H1 (cell line): ENCODE data around the gene ZKSCAN8. TPM values are rescaled to one million over a fixed set of nuclear protein-coding genes. Genes with fewer than 3 reads are reported as not detected.

ENCODE experiments used
- EZH2 ChIP-seq: fragments of 200-600 bp; sonication (generic); IDR thresholded peaks from 2 replicates; pipeline ENCODE4 v1.7.1; 2012; ENCODE audit warnings: low read depth, mild to moderate bottlenecking, moderate library complexity, low read length, inconsistent platforms; ENCODE audit not compliant: severe bottlenecking
- GABPA ChIP-seq: IDR thresholded peaks from 2 replicates; pipeline ENCODE4 v1.6.1; 2011; ENCODE audit warnings: mild to moderate bottlenecking, low read length, moderate library complexity, borderline replicate concordance; ENCODE audit not compliant: insufficient read depth
- HDAC6 ChIP-seq: IDR thresholded peaks from one replicate; pipeline ENCODE4 v1.7.1; 2012; ENCODE audit warnings: low read depth, mild to moderate bottlenecking, inconsistent platforms, low read length, moderate library complexity
- MAFK ChIP-seq: IDR thresholded peaks from 2 replicates; pipeline ENCODE4 v1.6.1; 2012; ENCODE audit warnings: low read depth, mild to moderate bottlenecking, improper control_type of control experiment, low read length
- SP4 ChIP-seq: IDR thresholded peaks from 2 replicates; pipeline ENCODE4 v1.6.1; 2012; ENCODE audit warnings: low read length, inconsistent platforms
- SUZ12 ChIP-seq: fragments of 200-600 bp; sonication (generic); IDR thresholded peaks from 2 replicates; pipeline ENCODE4 v1.6.1; 2012; ENCODE audit warnings: mild to moderate bottlenecking, inconsistent platforms, low read length, moderate library complexity, mixed read lengths
- polyA plus RNA-seq, 7 experiments: library from polyadenylated mRNA; depleted of rRNA in 3 of 7; stranded (reverse) in 5 of 7; unstranded in 2 of 7; fragments of >200 nt in 5 of 7; fragments of 200-250 nt in 2 of 7; gene quantifications; 1 replicate in 5 of 7; 2 replicates in 1 of 7; 4 replicates in 1 of 7; pipeline versions ENCODE4 v1.2.1 to v1.2.3, GENCODE V29; 2011 to 2013; ENCODE audit warnings: missing spikeins in 2 of 7, mixed read lengths in 2 of 7
- total RNA-seq: library from RNA; stranded (reverse); fragmentation: NEBNext Ultra II Directional; extraction: Animal tissue kit (Norgen Biotek cat#: 25700); gene quantifications from 2 replicates; pipeline ENCODE4 v1.2.1, GENCODE V29; 2021

ZKSCAN8 gene
- total and polyA plus RNA-seq, 2 of the 8 experiments (the other 6 are each of a cell fraction or from before 2014, with no cell fraction given), result 10.7 to 24.1 TPM

DNA sequence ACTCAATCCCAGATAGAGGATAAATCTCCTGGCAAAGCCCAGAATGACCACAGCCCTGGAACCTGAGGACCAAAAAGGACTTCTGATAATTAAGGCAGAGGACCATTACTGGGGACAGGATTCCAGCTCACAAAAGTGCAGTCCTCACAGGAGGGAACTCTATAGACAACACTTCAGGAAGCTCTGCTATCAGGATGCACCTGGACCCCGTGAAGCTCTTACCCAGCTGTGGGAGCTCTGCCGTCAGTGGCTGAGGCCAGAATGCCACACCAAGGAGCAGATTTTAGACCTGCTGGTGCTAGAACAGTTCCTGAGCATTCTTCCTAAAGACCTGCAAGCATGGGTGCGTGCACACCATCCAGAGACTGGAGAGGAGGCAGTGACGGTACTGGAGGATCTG is 16.3 kb upstream of the ZKSCAN8 start (continued):
- TF ChIP-seq SP4 (no peak), MAFK (no peak), HDAC6 (no peak), EZH2 (no peak), SUZ12 (no peak), GABPA (no peak)
- TF ChIP-seq, all 59 proteins: peak for 0
